Right renal cortex interstitium (tissue), 3 donors: Measurements from ENCODE around the gene EYA4. TPM values are rescaled to one million over a fixed set of nuclear protein-coding genes. Genes with fewer than 3 reads are reported as not detected.

ENCODE experiments used
- DNase-seq, 3 donors: peaks; one replicate each; pipeline ENCODE4 v3.0.0-alpha.2; 2013; ENCODE audit warnings: low read depth in 3 of 3, low spot score in 2 of 3
- polyA plus RNA-seq, 3 donors: library from polyadenylated mRNA; unstranded; fragments of 120-200 nt; gene quantifications; one replicate each; pipeline ENCODE4 v1.2.1, GENCODE V29; 2013; ENCODE audit not compliant: insufficient read length in 3 of 3

Gene EYA4
- polyA plus RNA-seq, 3 donors = 15.8 to 17.5 (median 16.6) TPM

DNA sequence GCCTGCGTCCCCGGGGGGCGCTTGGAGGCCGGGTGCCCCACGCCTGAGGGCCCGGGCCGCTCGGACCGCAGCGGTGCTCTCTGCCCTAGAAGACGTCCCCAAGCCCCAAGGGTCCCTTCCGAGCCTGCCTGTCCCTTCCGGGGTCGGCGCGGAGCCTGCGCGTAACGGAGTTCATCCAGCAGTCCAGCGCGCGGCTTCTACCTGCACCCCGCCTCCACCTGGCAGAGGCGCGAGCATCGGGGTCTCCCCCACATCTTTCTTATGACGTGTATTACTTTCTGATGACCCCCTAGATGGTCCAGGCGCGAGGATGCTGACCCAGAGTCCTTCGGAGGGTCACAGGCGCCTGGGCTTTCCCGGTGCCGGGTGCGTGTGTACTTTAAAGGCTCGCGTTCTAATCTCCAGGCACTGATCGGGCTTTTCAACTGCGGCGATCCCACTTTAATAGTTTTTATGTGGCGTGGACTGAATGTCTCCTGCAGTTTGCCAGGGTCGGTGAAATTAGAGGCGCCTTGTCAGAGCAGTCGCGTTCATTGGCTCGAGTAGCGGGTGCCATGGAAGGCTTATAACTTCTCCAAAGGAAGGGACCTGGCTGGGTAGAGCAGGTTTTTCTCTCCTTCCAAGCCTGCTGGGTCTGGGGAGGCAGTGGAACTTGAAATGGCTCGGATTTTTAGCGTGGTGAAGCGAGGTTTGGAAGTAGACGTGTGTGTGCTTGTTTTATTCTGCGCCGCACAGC is 912 bp downstream of the EYA4 start:
- no peak for DNase-seq

DNA sequence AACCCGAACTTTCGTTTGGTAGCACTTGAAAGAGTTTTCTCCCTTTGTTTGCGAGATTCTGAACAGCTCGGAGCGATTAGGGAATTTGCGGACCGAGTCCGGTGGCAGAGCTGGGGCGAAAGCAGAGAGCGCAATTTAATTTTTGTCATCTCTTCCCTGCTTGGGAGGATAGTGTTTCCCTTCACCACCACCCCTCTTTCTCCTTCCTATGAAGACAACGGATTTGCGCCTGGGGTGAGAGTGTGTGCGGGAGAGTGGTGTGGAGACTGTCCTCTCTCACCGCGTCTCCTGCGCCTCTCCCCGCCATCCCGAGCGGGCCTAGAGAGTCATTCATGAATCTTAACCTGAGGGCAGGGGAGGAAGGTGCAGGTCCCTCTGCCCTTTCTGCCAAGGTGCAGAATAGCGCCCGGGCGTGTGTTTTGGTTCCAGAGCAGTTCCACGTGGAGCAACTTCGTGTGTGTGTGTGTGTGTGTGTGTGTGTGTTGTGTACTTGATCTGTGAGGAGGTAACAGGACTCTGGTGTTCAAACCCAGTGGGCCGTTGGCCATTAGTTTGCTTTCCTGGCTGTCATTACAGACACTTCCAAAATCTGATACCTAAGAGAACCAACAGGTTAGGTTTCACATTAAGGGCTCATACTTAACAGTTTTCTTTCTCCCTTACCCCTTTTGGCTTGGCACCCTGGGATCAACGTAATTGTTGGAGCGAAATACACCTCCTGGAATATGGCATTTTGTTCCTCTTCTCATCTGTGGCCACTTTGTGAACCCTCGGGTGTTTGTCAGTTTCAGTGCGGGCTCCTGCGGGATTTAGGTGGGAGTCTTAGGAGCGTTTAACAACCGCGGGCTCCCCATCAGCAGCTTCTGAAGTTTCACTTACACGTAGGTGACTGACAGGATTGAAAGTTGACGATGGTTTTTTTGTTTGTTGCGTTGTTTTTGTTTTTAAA is 1.8 kb downstream of the EYA4 start:
- peak in 1 of 3 donors; percentile 37 for DNase-seq

DNA sequence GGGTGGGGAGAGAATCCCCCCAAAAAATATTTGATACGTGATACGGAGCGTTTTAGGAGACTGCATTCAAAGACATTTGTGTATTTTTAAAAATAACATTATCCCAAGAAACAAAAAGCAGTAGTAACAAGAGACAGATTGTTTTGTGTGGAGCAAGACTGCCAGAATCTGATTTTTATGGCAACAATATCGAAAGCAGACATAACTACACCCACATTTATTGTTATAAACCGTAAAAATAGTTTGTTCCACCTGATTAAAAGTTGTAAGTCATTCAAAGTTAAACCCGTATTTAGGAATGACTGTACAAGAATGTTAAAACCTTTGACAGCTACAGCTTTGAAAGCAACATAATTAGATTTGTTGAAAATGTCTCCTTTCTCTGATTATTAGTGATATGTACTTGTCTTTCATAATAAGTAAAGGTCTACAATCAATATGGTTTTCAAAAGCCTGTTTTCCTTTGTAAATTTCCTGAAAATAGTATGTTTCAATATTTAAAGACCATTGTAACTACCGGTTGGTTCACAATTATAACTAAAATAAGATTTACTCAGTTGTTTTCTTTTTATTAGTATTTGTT is 2.7 kb downstream of the EYA4 start:
- no peak for DNase-seq

DNA sequence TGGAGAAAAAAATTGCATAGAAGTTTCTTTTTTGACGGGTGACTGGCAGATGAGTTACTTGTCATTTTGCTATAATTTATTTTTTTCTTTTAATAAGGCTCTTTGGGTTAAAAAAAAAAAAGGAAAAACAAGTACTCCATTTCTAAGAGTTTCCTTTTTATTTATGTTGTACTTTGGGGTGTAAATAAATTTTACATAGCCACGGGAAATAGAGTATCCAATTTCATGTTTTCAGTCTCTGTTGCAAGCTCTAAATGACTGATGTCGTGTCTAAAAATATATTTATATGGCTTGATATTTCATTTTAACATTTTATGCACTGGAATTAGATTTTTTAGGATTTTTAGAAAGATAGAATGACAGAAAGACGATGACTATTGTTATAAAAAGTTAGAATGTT is 3.4 kb downstream of the EYA4 start:
- no peak for DNase-seq

DNA sequence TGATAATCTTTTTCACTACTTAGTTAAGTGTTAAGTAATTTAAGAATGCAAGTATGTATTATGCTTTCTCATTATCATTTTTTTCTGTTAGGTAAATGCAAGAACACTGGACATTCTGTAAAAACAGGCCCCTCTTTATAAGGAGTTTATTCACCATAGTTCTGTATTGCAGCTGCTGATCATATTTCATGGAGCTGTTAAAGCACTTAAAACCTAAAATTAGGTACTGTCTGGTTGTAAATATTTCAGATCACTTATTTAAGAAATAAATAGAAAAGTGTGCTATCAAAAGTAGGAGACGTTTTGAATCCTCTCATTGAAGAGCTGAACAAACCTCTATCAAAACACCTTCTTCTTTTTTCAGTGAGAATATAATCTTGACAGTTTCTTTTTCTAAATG is 3.9 kb downstream of the EYA4 start:
- no peak for DNase-seq

DNA sequence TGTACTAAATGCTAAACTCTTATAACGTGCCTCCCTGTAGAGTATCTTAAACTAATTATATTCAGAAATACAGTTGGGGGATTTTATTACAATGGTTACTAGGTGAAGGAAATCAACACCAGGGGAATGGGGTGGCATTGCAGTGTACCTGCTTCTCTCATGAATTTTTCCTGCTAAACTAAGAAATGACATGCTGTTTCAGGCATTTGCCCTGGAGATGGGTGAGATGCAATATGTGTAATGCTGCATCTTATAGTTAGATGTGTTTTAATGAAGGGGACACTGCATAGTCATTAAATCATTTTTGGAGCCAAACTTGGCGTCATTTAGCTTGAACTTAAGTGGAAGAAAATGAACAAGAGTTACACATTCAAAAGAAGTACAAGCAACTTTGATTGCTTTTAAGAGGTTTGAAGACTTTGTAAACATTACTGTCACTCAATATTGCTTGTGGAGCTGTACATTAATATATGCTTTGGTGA is 4.3 kb downstream of the EYA4 start:
- DNase-seq = no peak

DNA sequence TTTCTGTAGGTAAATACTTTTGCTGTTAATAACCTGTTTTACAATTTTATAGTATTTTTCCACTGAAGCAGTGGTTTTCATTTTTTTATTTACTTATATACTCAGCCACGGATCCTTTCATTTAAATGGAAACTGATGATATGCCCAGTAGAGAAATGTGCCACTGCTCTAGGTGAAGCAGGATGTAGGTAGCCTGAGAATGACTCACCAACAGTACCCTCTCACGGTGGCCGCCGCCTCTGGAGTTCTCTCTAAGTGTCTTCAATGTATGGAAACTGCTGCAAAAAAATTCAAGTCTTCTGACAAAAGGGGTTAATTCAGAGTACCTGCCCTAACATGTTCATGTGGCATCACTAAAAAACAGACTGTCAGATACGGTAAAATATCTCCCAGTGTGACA is 6.4 kb downstream of the EYA4 start:
- no peak for DNase-seq

DNA sequence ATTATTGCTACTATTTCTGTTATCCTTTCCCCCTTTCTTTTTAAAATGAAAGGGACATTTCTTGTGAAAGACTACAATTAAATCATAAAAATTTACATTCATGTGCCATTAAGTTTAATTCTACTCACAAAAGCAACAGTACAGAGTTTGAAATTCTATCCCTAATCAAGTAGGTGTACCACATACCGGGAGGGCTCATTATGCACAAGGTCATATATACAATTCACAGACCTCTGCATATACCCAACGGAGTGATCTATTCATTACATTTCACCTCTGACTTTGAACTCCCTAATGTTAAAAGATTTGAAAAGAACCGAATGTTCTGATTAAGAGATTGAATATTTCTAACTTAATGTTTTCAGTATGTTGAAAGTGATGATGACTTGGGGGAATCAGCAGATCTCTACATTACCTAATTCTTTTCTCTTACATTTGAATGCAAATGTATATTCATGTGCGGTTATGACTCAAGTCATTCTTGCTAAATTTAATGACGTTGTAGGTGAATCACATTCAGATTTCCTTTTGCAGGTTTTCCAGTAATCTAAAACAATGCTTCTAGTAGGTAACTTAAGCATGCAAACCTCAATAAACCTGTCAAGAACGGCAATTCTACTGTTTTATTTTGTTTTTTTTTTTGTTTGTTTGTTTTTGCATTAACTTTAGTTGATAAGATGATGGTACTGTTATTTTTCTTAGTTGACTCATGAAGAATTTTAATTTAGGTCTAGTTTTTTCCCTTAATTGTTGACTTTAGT is 7.3 kb downstream of the EYA4 start:
- DNase-seq = no peak

DNA sequence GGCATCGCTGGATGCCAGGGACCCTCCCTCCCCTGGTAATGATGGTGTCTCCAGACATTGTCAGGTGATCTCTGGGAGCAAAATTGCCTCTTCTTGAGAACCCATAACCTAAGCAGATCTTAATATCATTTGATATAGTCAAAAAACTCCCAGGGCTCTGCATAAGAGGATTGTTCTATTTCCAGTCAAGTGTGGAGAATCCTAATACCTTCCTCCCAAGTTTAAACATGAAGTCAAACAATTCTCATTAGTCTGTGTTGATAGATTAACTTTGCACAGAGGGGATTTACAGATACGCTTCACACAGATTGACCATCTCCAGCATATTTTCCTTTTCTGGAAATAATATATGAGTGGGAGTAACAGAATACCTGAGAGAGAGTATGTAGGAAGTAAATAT is 10.5 kb downstream of the EYA4 start:
- DNase-seq = no peak

DNA sequence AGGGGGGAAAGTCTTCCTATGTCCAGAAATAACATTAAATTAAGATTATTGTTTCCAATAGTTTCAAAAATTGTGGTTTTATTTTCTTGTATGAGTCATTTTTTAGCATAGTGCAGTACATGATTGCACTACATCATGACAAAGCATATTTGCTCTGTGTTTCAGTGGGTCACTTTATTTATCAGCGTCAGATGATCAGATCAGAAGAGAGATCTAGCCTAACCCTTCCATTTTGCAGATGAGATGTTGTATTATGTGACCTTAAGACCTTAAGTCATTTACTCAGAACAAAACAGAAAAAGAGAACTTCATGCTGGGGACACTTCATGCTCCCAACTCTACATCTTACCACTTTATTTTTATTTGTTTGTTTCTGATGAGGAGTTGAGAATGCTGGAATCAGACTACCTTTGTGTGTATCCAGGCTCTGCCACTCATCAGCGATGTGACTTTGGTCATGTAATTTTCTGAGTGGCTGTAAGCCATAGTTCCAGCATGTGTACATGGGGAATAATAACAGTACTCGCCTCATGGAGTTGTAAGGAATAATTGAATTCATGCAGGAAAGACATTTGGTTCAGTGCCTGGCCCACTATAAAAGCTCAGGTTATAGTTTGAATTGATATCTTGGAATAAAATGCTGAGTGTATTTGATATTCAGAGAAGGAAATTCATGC is 13.5 kb downstream of the EYA4 start:
- DNase-seq = no peak

DNA sequence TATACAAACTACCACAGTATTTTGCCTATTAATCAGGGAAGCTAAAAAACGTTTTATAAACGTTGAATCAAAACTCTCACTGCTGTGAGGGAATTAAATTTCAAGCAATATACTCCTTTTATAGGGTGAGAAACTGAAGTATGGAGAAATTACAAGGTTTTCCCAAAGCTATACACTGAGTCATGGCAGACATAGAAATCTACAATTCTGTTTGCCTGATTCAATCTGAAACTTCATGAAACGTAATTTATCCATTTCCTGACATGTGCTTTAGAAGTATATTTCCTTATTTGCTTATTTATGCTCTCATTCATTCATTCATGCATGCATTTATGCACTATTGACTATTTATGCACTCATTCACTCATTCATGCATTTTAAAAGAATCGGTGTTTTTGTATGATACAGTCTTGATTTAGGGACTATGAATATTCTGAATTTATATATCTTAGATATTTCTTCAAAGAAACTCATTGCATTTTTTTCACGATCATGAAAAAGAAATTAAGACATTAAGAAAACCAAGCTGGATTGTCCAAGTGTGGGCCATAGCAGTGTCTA is 16.5 kb downstream of the EYA4 start:
- no peak for DNase-seq

DNA sequence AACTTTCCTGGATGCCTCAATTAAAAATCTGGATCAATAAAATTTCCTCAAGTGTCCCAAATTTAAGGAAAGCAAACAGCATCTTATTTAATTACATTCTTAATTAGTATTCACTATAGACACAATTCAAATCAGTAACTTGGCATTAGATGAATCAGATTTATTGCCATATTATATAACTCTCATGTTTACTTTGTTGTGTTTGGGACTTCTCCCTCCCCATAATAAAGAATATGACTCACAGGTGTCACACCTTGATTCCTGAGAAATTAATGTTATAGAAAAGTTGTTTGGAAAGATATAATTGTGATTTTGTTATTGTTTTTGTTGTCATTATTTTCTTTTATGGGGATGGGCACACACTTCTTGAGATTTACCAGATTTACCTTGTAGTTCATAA is 18.4 kb downstream of the EYA4 start:
- DNase-seq = no peak

DNA sequence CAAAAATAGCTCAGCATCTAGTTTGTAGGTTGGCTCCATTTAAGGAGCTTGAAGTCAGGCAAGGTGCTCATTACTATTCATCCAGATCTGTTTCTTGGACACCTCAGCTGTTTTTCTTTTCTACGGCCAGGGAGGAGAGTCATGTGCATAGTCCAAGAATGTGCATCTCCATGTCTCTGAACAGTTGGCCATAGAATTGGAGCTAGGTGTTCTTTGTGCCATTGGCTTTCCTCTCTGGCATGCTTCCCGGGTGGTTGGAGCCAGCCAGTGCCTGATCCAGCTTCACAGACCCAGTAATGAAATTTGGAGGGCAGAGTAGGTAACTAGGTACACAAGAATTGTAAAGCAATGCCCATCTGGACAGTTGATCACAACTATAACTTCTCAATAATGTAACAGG is 21.6 kb downstream of the EYA4 start:
- no peak for DNase-seq

DNA sequence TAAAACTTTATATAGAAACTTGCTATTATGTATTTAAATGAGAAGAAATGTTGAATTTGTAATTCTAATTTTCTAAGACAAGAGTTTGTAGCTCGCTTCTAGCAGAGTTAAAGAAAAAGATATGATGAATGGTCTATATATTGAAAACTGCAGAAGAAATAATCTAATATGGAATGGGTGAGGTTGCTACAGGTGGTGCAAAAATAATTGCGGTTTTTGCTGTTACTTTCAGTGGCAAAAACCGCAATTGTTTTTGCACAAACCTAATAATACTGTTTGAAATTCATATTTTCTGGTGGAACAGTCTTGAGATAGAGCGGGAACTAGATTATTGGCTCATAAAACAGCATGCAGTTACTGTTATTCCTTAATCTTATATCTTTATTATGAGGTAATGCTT is 23.9 kb downstream of the EYA4 start:
- DNase-seq = no peak

DNA sequence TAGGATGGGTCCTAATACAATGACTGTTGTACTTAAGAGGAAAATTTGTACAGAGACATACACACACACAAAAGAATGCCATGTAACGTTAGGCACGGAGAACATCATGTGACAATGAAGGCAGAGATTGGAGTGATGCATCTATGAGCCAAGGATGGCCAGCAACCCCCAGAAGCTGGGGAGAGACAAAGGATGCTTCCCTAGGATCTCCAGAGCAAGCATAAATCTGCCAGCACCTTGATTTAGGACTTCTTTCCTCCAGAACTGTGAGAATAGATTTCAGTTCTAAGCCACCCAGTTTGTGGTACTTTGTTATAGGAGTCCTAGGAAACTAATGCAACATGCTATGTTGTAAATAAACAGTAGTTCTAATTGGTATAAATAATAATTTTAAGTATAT is 25.0 kb downstream of the EYA4 start:
- DNase-seq = no peak

DNA sequence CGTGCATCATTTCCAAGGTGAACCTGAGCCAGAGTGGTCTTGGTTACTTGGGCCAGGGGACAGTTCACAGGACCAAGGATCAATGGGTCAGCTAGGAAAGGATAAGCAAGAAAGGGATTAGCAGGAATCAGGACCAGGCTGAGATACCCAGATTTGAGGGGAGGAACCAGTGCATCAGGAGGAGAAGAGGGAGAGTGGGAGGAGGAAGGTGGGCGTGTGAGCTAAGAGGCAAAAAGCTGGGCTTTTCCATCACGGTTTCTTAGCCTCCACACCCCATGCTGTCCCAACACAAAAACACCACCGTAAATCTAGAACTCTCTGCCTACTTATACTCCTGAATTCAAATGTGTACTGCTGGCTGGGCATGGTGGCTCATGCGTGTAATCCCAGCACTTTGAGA is 27.5 kb downstream of the EYA4 start:
- DNase-seq = no peak

DNA sequence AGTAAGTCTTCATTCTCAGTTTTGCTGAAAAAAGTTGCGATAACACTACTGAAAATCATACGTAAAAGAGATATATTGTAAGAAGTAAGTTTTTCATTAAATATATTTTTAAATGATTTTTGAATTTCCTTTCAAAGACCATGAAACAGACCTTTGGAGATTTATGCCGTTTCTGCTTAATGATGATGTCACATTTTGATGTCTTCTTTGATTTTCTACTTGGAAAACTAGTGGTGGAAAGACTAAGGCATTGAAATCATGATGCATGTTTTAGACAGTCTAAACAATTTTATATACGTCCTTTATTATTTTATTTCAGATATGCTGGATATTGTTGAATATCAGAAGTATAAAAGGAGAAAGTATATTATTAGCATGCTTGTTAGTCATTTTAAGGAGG is 33.7 kb downstream of the EYA4 start:
- no peak for DNase-seq

DNA sequence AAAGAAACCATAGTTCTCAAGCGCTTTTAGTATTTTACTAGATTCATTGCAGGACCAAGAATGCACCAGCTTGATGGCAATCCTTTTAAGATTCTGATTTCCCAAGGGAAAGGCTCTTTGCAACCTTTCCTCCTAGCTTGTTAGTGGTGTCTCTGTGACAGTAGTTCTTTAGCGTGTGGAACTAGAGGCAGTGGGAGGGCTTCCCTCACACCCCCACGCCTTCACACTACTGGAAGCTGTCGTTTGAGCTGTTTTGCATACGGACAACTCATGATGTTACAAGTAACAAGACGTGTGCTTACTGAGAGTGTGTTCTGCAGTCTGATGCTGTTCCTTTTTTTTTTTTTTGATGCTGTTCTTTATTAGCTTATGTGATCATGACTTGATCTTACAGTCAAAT is 34.1 kb downstream of the EYA4 start:
- DNase-seq = no peak

DNA sequence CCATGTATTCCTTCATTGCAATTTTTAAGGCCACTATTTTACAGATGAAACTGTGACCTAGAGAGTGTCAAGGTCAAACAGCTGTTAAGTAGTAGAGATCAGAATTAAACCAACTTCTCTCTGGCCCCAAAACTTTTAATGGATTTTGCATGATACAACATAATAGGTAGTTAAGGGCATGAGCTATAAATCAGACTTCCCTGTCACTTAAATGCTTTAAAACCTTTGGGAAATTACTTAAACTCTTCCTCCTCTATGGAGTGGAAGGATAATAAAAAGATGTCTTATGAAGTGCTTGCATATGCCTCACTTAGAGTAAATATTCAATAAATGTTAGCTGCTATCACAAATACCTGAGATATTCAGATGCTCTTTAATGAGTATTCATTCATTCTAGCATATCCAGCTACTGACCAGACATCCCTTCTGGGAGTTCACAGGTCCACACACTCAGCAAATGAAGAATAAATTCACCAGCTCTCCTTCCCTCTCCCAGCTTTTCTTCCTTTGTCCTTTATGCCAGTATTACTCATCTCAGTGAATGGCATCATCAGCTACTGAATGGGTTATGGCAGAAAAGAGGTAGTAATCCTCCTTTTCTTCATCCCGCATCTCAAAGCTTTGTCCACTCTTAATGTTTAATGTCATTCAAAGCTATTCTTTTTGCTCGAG is 36.2 kb downstream of the EYA4 start:
- DNase-seq = no peak
